HCT116 (cell line): ENCODE measurements around the gene SCN1B. TPM values are rescaled to one million over a fixed set of nuclear protein-coding genes. Genes with fewer than 3 reads are reported as not detected.

Experiments used
- ATAC-seq: fragments of 200-7000 bp; cut with Tn5 transposase; 2 replicates; pipeline ENCODE4 v1.9.1; 2020; ENCODE audit warnings: mild to moderate bottlenecking, moderate library complexity
- BruUV-seq: library from RNA; stranded (reverse); fragments of 400-500 nt; replicated peaks from 2 replicates; lab custom pipeline; 2021; lab: Mats Ljungman, UMichigan
- CTCF ChIA-PET: fragments of 300-600 bp; sonication (Branson Sonifier 250); formaldehyde crosslinking; loops from one replicate; lab custom pipeline; 2021; ENCODE audit warnings: antibody characterized with exemption; lab: Charles Lee
- POLR2A ChIA-PET: fragments of 300-600, 350-600 bp; sonication (Branson Sonifier 250); formaldehyde crosslinking; loops from one replicate; lab custom pipeline; 2021; ENCODE audit warnings: antibody characterized with exemption; lab: Charles Lee
- RAD21 ChIA-PET, 2 experiments: fragments of 300-600 bp; sonication (Branson Sonifier 250); formaldehyde crosslinking; loops; one replicate each; lab custom pipeline; 2023; ENCODE audit warnings: low total read pairs in 2 of 2; ENCODE audit not compliant: uncharacterized antibody in 2 of 2, unreplicated experiment in 2 of 2, low non-redundant PET in 1 of 2; lab: Charles Lee
- DNase-seq: peaks from one replicate; pipeline ENCODE4 v3.0.0-alpha.2; 2010; ENCODE audit warnings: low read depth, low spot score
- H2AFZ ChIP-seq: fragments of 200-600 bp; shearing (Covaris generic), sonication (generic); 2 replicates; pipeline ENCODE4 v1.6.1; 2017; ENCODE audit warnings: low read depth, mixed run types, mixed read lengths, antibody characterized with exemption, low read length; ENCODE audit not compliant: poor library complexity, severe bottlenecking
- H3K27ac ChIP-seq: 2 replicates; pipeline ENCODE4 v1.5.1; 2012; ENCODE audit warnings: low read depth, low read length
- H3K27me3 ChIP-seq: fragments of 200-600 bp; sonication (generic); 2 replicates; pipeline ENCODE4 v1.6.1; 2016; ENCODE audit warnings: mixed run types, low read length, mixed read lengths; ENCODE audit not compliant: insufficient read depth
- H3K36me3 ChIP-seq, 2 experiments: fragments of 200-500 bp in 1 of 2; fragments of 200-600 bp in 1 of 2; sonication (Bioruptor generic) in 1 of 2; sonication (generic) in 1 of 2; 2 replicates each; pipeline versions ENCODE4 v1.5.1 to v1.6.1; 2014 to 2016; ENCODE audit warnings: low read length in 2 of 2, inconsistent platforms in 1 of 2, mixed read lengths in 1 of 2, mixed run types in 1 of 2; ENCODE audit not compliant: insufficient read depth in 2 of 2, control insufficient read depth in 1 of 2
- H3K4me1 ChIP-seq, 2 experiments: fragments of 200-600 bp in 1 of 2; sonication (generic) in 1 of 2; 2 replicates each; pipeline versions ENCODE4 v1.5.1 to v1.6.1; 2012 to 2017; ENCODE audit warnings: low read length in 2 of 2, inconsistent platforms in 1 of 2, mild to moderate bottlenecking in 1 of 2, mixed read lengths in 1 of 2, mixed run types in 1 of 2, moderate library complexity in 1 of 2; ENCODE audit not compliant: insufficient read depth in 2 of 2, control insufficient read depth in 1 of 2
- H3K4me2 ChIP-seq: fragments of 200-600 bp; sonication (generic); 2 replicates; pipeline ENCODE4 v1.6.1; 2017; ENCODE audit warnings: mixed run types, low read length, mixed read lengths
- H3K4me3 ChIP-seq, 2 experiments: fragments of 200-600 bp in 1 of 2; sonication (generic) in 1 of 2; replicated peaks in 1 of 2; 2 replicates each; pipeline ENCODE4 v1.5.1; 2011 to 2016; ENCODE audit warnings: low read length in 2 of 2, control low read depth in 1 of 2, low read depth in 1 of 2, mild to moderate bottlenecking in 1 of 2, mixed read lengths in 1 of 2, mixed run types in 1 of 2
- H3K79me2 ChIP-seq: fragments of 200-600 bp; sonication (generic); 2 replicates; pipeline ENCODE4 v1.6.1; 2017; ENCODE audit warnings: mild to moderate bottlenecking, mixed run types, low read length, moderate library complexity, mixed read lengths; ENCODE audit not compliant: insufficient read depth
- H3K9ac ChIP-seq: fragments of 200-600 bp; sonication (generic); 2 replicates; pipeline ENCODE4 v1.6.1; 2016; ENCODE audit warnings: low read length, mixed read lengths
- H3K9me2 ChIP-seq: fragments of 200-600 bp; sonication (generic), shearing (Covaris generic); 2 replicates; pipeline ENCODE4 v1.6.1; 2017; ENCODE audit warnings: mixed run types, mild to moderate bottlenecking, moderate library complexity; ENCODE audit not compliant: insufficient read depth
- H3K9me3 ChIP-seq, 2 experiments: fragments of 200-500 bp in 1 of 2; fragments of 200-600 bp in 1 of 2; sonication (Bioruptor generic) in 1 of 2; sonication (generic) in 1 of 2; 2 replicates each; pipeline ENCODE4 v1.6.1; 2014 to 2017; ENCODE audit warnings: low read length in 2 of 2, mixed read lengths in 2 of 2, inconsistent platforms in 1 of 2, low read depth in 1 of 2, mild to moderate bottlenecking in 1 of 2, mixed run types in 1 of 2, moderate library complexity in 1 of 2; ENCODE audit not compliant: control insufficient read depth in 1 of 2, insufficient read depth in 1 of 2
- H4K20me1 ChIP-seq: fragments of 200-600 bp; sonication (generic), shearing (Covaris generic); 2 replicates; pipeline ENCODE4 v1.6.1; 2017; ENCODE audit warnings: mixed run types, mild to moderate bottlenecking, moderate library complexity; ENCODE audit not compliant: insufficient read depth
- CEBPB ChIP-seq: IDR thresholded peaks from 2 replicates; pipeline ENCODE4 v1.6.1; 2012; ENCODE audit warnings: low read depth
- EGR1 ChIP-seq: IDR thresholded peaks from 2 replicates; pipeline ENCODE4 v1.6.1; 2012; ENCODE audit warnings: low read depth
- EZH2phosphoT487 ChIP-seq: fragments of 200-600 bp; IDR thresholded peaks from 2 replicates; pipeline ENCODE4 v1.6.1; 2018; ENCODE audit warnings: antibody characterized with exemption, borderline replicate concordance
- FOSL1 ChIP-seq: IDR thresholded peaks from 2 replicates; pipeline ENCODE4 v1.6.1; 2012; ENCODE audit warnings: low read depth
- POLR2A ChIP-seq: IDR thresholded peaks from 2 replicates; pipeline ENCODE4 v1.7.0; 2011; ENCODE audit warnings: borderline replicate concordance; ENCODE audit not compliant: insufficient read depth, insufficient read length; ENCODE audit errors: extremely low read depth
- POLR2AphosphoS5 ChIP-seq: IDR thresholded peaks from 2 replicates; pipeline ENCODE4 v1.6.1; 2011; ENCODE audit warnings: mild to moderate bottlenecking, low read depth, low read length, moderate library complexity
- REST ChIP-seq: IDR thresholded peaks from 2 replicates; pipeline ENCODE4 v1.6.1; 2012; ENCODE audit warnings: low read depth
- SP1 ChIP-seq: IDR thresholded peaks from 2 replicates; pipeline ENCODE4 v1.6.1; 2012; ENCODE audit warnings: low read depth
- SRF ChIP-seq: IDR thresholded peaks from 2 replicates; pipeline ENCODE4 v1.6.1; 2012; ENCODE audit warnings: low read depth
- YY1 ChIP-seq: IDR thresholded peaks from 2 replicates; pipeline ENCODE4 v1.6.1; 2011; ENCODE audit warnings: low read length, low read depth, moderate library complexity, mild to moderate bottlenecking; ENCODE audit not compliant: insufficient replicate concordance; ENCODE audit errors: extremely low read depth
- ZFX ChIP-seq: fragments of 450-650 bp; IDR thresholded peaks from 2 replicates; pipeline ENCODE4 v1.6.1; 2017
- intact Hi-C: fragments of 100-400 bp; cut with micrococcal nuclease; formaldehyde crosslinking; loops from 2 replicates; pipeline ENCODE4 v1.10.0; 2022
- total RNA-seq: library from RNA; stranded (reverse); gene quantifications from one replicate; pipeline ENCODE4 v1.2.1, GENCODE V29; 2021; ENCODE audit not compliant: unreplicated experiment
- TF ChIP-seq, protein P1 (sequence below), 3 experiments: fragments of 200-600 bp in 1 of 3; sonication (generic) in 1 of 3; IDR thresholded peaks in 2 of 3; conservative IDR thresholded peaks in 1 of 3; 2 replicates each; pipeline ENCODE4 v1.5.1; 2012 to 2017; ENCODE audit warnings: low read depth in 2 of 3, low read length in 2 of 3, antibody characterized with exemption in 1 of 3, borderline replicate concordance in 1 of 3, control low read depth in 1 of 3, mild to moderate bottlenecking in 1 of 3, mixed read lengths in 1 of 3, mixed run types in 1 of 3, moderate library complexity in 1 of 3; ENCODE audit not compliant: insufficient read depth in 1 of 3

Gene SCN1B
- total RNA-seq, 1 experiment from 2014 or later = 6.6 TPM

GRCh38 chr19:35041548-35042055 is 11.3 kb downstream of the SCN1B start, which contains the start of gene HPN:
TSS of gene HPN (plus strand) at chr19:35041721. CDS start at chr19:35042507, 786 bp downstream.
- H3K9ac ChIP-seq = no peak within 1 kb of the TSS
- ChIA-PET CTCF (interaction anchor here (0.6 kb wide), 1 partner anchor 17 kb away, joined by 3 read pairs; no protein-coding TSS in a partner anchor), POLR2A (no interaction called here), RAD21 (no interaction called here)
- no peaks in the 10 kb centered on the region for H4K20me1 ChIP-seq
- TF ChIP-seq, protein P1, sequence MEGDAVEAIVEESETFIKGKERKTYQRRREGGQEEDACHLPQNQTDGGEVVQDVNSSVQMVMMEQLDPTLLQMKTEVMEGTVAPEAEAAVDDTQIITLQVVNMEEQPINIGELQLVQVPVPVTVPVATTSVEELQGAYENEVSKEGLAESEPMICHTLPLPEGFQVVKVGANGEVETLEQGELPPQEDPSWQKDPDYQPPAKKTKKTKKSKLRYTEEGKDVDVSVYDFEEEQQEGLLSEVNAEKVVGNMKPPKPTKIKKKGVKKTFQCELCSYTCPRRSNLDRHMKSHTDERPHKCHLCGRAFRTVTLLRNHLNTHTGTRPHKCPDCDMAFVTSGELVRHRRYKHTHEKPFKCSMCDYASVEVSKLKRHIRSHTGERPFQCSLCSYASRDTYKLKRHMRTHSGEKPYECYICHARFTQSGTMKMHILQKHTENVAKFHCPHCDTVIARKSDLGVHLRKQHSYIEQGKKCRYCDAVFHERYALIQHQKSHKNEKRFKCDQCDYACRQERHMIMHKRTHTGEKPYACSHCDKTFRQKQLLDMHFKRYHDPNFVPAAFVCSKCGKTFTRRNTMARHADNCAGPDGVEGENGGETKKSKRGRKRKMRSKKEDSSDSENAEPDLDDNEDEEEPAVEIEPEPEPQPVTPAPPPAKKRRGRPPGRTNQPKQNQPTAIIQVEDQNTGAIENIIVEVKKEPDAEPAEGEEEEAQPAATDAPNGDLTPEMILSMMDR (IDR thresholded peaks at IDR 0.05 in 2 of 3, conservative IDR thresholded peaks at IDR 0.05 in 1 of 3; ENCODE audit: borderline replicate concordance in 1 of 3, insufficient read depth in 1 of 3, low read depth in 2 of 3, low read length in 2 of 3) = no peak
- TF ChIP-seq SP1 (no peak), CEBPB (no peak), YY1 (no peak), EZH2phosphoT487 (no peak), ZFX (no peak), SRF (no peak), POLR2A (no peak), REST (no peak), EGR1 (no peak), POLR2AphosphoS5 (no peak), FOSL1 (no peak)
- H3K9me2 ChIP-seq = no peaks in the 10 kb centered on the region
- no peak within 1 kb of the TSS for H3K4me2 ChIP-seq
- no peaks in the 10 kb centered on the region for H3K9me3 ChIP-seq
- H3K4me1 ChIP-seq = no peaks in the 10 kb centered on the region
- no peak within 1 kb of the TSS for H2AFZ ChIP-seq
- DNase-seq = no peak
- no peaks in the 10 kb centered on the region for H3K27me3 ChIP-seq
- no peaks in the 10 kb centered on the region for H3K79me2 ChIP-seq
- intact Hi-C loops = no loop called here
- peak; percentile 44 for ATAC-seq
- no peaks in the 10 kb centered on the region for H3K36me3 ChIP-seq
- no peak within 1 kb of the TSS for H3K27ac ChIP-seq
- BruUV-seq = no TSS peak
- H3K4me3 ChIP-seq = no peak within 1 kb of the TSS
